ENCODE data around the gene TXLNA. TPM values are rescaled to one million over a fixed set of nuclear protein-coding genes. Genes with fewer than 3 reads are reported as not detected.
"Not testable (repeated sequence)": the region's sequence is repeated elsewhere in the genome, so short reads cannot be mapped to it uniquely, and the experiment has no call there.

The TXLNA gene
- 10 to 100 TPM; 41.6 to 48.3 (median 45.7) TPM for polyA plus RNA-seq (ENCODE audit: insufficient read length in 4 of 4)

DNA sequence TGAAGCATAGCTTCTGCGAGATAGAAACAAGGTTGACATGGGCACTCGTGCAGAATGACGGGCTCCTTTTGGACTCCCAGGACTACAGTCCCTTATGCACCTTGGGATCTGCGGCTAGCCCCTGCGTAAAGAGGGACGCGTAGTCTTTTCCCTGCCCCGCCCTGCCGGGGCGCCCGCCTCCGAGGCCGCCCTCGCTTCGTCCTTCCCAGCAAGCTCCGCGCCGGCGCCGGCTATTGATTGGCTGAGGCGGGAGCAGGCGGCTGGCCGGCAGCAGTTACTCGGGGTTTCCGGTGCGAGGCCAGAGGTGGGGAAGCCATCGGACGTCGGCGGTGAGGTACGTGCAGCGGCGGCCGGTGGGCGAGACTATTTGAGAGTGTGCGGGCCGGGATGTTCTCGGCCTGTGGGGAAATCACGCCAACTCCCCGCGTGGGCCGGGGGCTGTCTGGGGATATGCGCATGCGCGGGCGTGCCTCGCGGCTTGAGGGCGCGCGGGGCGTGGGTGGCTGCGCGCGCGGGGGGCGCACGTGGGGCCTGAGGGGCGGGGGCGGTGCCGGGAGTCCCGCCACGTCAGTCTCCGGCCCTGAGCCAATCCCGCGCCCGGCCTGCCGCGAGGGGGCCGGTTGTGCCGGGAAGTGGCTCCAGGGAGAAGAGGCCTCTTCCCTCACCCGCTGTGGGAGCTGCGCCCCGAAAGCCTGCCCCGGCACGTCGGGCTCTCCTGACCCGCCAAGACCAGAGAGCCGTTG is at the start of gene TXLNA:
TSS of gene TXLNA (plus strand) at position 233 of the 743 bp plus-strand sequence. CDS start 671 bp downstream, outside the sequence.
- peak; percentile 81 to 89 (median 86) for DNase-seq (ENCODE audit: low read depth in 4 of 4, low spot score in 3 of 4)

DNA sequence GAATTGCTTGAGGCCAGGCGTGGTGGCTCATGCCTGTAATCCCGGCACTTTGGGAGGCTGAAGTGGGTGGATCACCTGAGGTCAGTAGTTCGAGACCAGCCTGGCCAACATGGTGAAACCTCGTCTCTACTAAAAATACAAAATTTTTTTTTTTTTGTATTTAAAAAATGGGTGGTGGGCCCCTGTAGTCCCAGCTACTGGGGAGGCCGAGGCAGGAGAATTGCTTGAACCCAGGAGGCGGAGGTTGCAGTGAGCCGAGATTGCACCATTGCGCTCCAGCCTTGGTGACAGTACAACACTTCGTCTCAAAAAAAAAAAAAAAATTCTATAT is 45.6 kb upstream of the TXLNA start:
- not testable (repeated sequence) for DNase-seq (ENCODE audit: low read depth in 4 of 4, low spot score in 3 of 4)

DNA sequence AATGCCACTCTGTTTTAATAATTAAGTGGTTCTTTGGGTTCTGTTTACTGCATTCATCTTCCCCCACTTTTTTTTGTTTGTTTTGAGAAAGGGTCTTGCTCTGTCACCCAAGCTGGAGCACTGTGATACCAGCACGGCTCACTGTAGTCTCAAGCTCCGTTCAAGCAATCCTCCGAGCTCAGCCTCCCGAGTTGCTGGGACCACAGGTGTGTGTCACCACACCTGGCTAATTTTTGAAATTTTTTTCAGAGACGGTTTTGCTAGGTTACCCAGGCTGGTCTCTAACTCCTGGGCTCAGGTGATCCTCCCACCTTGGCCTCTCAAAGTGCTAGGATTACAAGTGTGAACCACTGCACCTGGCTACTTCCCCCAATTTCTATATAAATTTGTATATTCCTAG is 42.4 kb upstream of the TXLNA start:
- no peak for DNase-seq (ENCODE audit: low read depth in 4 of 4, low spot score in 3 of 4)

DNA sequence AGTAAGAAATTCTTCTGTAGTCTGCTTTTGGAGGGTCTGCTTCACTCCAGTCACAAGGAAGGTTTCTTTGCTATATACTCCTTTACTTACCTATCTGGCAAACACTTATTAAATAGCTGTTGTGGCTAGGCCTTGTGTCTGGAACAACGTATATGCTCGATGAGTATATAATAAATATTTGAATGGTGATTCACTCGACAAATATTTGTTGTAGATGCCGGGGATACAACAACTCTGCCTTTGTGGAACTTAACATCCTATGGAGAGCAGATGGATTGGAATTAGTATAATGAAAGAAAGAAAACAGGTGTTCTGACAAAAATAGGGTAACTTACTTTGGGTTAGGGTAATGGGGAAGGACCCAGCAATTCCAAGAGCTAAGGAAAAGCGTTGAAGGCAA is 40.5 kb upstream of the TXLNA start:
- DNase-seq (ENCODE audit: low read depth in 4 of 4, low spot score in 3 of 4): no peak

DNA sequence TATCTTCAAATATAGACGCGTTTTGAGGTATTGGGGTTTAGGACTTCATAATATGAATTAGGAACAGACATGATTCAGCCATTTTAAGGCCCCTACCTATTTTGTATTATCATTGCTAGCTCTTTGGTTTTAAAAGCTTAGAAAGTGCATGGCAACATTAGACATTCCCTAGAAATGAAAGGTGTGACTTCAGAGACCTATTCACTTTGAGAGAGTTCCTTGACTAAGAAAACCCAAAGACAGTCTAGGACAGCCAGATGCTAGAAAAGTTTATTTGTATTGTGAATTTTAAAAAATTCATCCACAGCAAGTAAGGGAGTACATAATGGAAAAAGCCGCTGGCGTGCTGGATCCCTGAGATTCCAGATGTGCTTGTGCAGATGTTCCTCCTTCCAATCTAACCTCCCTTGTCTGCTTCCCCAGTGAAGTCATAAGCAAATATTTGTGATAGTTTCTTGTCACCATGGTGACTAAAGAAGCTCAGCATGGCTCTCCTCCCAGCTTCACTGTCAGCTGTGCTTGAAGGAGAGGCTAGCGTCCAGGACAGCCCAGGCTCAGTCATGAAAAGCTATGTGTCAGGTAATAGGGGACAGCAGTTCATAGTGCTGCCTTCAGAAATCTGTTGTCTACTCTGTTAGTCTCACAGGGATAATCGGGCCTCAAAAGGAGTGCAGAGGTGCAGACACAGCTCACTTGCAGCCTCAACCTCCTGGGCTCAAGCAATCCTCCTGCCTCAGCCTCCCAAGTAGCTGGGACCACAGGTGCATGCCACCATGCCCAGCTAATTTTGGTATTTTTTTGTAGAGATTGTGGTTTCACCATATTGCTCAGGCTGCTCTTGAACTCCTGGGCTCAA is 36.8 kb upstream of the TXLNA start:
- peak; percentile 21 to 54 (median 38) for DNase-seq (ENCODE audit: low read depth in 4 of 4, low spot score in 3 of 4)

DNA sequence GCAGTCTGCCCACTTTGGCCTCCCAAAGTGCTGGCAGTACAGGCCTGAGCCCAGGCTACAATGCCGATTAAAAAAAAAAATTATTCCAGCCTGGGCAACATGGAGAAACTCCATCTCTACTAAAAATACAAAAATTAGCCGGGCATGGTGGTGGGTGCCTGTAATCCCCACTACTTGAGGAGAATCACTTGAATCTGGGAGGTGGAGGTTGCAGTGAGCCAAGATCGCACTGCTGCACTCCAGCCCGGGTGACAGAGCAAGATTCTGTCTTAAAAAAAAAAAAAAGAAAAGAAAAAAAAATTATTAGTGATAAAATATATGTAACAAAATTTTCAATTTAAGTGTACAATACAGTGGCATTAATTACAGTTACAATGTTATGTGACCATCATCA is 36.2 kb upstream of the TXLNA start:
- DNase-seq (ENCODE audit: low read depth in 4 of 4, low spot score in 3 of 4): not testable (repeated sequence)

DNA sequence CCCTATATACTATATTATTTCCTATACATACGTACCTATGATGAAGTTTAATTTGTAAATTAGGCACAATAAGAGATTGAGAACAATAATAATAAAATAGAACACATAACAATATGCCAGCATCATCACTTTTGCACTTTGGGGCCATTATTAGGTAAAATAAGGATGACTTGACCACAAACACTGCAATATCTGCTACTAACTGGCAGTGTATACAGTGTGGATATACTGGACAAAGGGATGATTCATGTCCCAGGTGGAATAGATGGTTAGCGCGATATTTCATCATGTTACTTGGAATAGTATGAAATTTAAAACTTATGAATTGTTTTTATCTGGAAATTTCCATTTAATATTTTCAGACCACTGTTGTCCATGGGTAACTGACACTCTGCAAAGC is 35.4 kb upstream of the TXLNA start:
- no peak for DNase-seq (ENCODE audit: low read depth in 4 of 4, low spot score in 3 of 4)

DNA sequence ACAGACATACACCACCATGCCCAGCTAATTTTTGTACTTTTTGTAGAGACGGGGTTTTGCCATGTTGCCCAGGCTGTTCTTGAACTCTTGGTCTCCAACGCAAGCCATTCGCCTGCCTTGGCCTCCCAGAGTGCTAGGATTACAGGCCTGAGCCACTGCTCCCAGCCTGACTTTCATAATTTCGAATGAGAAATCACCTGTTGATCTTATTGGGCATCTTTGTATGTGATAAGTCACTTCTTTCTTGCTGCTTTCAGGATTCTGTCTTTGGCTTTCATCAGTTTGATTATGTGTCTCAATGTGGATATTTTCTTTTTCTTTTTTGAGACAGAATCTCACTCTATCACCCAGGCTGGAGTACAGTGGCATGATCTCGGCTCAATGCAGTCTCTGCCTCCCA is 31.7 kb upstream of the TXLNA start:
- not testable (repeated sequence) for DNase-seq (ENCODE audit: low read depth in 4 of 4, low spot score in 3 of 4)

DNA sequence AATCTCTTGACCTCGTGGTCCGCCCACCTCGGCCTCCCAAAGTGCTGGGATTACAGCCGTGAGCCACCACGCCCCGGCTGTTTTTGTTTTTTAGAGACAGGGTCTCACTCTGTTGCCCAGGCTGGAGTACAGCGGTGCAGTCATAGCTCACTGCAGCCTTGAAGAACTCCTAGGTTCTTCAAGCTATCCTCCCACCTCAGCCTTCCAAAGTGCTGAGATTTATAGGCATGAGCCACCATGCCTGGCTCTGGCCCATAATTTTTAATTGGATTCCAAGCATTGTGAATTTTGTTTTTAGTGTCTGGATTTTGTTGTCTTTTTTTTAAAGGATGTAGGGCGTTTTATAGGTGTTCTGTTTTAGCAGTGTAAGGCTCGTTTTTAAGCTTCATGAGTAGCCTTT is 28.6 kb upstream of the TXLNA start:
- no peak for DNase-seq (ENCODE audit: low read depth in 4 of 4, low spot score in 3 of 4)

DNA sequence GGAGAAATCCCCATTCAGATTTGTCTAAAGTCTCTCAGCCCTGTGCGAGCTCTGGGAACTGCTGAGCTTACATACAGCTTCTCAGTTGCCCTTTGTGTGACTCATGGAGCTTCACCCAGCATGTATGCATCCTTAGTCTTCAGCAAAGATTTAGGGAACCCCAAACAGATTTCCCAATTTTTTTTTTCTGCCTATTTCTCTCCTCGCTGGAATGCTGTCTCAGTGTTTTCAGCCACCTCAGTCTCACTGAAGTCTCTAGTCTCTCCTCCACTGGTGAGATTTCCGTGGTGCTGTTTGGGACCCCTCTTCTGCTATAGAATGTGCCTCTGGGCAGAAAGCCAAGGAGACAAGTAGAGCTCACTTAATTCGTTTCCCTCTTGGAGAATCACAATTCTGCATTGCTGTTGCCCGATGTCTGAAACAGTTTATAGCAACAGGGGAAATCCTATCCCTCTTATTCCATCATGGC is 28.1 kb upstream of the TXLNA start:
- DNase-seq (ENCODE audit: low read depth in 4 of 4, low spot score in 3 of 4): peak in 1 of 4 donors; percentile 25

DNA sequence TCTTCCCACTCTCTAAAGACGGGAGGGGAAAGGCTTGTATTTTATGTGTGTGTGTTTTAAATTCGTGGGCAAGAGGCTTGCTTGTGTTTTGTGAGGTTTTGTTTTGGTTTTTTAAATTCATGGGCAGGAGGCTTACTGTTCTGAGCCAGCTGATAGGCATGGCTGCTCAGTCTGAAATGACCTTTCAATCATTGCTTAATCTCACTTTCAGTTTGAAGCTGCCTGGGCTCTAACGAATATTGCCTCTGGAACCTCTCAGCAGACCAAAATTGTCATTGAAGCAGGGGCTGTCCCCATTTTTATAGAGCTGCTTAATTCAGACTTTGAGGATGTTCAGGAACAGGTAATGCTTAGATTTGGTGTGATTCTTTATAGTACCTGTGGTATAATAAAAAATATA is 20.3 kb upstream of the TXLNA start:
- DNase-seq (ENCODE audit: low read depth in 4 of 4, low spot score in 3 of 4): no peak

DNA sequence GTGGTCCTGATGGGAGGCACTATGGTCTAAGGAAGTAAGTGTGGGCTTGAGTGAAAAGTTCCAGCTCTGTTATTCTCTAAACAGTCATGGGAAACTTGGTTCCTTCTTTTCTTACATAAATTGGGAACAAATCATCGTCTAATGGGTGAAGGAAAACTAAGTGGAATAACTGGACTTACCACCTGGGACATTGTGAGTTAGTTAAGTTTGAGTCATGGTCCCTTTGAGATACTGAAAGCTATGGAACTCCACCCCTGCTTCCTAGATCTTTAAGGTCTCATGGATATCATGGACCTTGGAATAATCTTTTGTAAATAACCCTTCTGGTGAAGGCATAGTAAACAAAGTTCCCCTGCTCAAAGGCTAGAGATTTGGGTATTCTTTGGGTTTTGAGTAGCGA is 16.1 kb upstream of the TXLNA start:
- no peak for DNase-seq (ENCODE audit: low read depth in 4 of 4, low spot score in 3 of 4)

DNA sequence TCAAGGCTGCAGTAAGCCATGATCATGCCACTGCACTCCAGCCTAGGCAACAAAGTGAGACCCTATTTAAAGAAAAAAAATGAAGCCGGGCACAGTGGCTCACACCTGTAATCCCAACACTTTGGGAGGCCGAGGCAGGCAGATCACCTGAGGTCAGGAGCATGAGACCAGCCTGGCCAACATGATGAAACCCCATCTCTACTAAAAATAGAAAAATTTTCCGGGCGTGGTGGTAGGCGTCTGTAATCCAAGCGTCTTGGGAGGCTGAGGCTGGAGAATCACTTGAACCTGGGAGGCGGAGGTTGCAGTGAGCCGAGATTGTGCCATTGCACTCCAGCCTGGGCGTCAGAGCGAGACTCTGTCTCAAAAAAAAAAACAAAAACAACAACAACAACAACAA is 13.8 kb upstream of the TXLNA start:
- DNase-seq (ENCODE audit: low read depth in 4 of 4, low spot score in 3 of 4): not testable (repeated sequence)

DNA sequence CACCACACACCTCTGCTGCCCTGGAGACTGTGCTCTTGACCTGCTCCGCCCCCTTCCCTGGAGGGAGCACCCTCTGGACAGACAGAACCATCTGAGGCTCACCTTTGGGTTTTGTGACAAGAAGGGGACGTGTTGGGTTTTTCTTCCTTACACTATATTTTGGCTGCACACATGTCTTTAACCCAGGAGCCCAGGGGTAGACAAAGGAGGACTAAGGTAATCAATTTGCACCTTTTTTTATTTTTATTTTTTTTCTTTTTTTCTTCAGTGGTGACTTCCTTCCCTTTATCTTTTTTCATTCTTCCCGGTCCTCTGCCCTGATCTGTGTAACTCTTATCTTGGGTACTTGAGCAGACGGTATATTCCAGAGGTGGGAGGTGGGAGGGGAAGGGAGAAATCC is 8.5 kb upstream of the TXLNA start:
- no peak for DNase-seq (ENCODE audit: low read depth in 4 of 4, low spot score in 3 of 4)

DNA sequence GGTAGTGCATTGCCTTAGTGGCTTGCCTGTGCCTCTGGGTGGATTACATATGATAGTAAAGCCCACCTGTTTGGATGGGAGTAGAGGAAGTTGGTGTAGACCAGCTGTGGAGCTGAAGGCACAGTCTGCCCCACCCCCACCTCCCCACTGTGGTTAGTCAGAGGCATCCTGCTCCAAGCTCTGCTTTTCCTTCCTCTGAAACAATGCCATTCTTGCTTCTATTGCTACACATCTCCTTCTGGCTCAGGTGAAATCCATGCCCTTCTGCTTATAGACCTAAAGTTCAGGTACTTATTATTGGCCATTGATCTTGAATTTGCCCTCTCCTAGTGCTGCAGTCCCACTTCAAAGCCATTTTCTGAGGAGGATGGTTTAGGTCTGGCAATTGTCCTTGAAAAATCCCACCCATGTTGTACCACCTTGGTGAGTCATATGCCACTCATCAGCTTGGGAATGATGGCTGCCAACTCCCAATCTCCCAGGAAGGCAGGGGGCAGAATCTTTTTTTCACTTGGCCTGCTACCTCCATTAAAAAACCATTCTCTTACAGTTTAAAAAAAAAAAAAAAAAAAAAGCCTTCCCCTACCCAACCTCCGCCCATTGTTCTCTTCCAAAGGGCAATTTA is 6.7 kb upstream of the TXLNA start:
- DNase-seq (ENCODE audit: low read depth in 4 of 4, low spot score in 3 of 4): no peak

DNA sequence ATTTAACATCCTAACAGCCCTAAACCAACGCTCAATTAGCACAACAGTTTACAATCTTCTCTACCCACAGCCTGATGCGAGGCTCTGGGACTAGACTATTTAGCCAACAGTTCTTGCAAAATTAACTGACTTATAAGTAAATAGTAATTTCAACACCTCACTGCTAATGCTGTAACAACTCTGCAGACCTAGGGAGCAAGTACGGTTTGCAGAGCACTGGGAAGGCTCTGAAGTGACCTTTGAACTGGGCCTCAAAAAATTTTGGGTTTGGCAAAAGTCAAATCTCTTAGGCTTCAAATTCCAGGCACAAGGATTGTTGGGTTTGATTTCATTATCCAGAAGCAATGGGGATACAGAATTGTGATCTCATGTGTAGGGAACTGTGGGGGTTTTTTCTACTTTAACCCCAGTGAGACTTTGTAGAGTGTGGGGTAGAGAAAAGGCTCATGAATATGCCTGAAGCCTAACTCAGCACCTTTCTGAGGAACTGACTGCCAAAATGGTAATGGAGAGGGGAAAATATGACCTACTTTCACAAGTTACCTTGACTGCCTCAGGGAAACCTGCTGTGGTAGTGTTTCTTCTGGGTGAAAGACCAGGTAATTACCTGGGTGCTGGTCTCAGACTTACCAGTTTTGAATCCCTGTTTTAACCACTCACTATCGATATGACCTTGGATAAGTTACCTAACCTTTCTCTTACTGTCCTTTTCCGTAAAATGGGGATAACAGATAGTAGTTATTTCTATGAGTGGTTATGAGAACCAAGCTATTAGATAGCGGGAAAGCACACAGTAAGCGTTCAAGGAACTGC is 889 bp upstream of the TXLNA start:
- DNase-seq (ENCODE audit: low read depth in 4 of 4, low spot score in 3 of 4): no peak

DNA sequence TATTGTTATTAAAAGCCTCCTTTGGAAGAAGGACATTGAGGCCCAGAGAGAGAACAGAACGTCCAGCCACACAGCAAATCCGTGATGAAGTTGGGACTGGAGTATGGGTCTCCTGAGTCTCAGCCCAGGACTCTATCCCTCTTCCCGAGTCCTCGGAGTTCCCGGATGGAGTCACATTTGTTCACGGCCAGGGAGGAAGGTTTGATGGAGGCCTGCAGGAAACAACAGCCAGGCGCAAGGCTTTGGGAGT is 357 bp upstream of the TXLNA start:
- no peak for DNase-seq (ENCODE audit: low read depth in 4 of 4, low spot score in 3 of 4)

DNA sequence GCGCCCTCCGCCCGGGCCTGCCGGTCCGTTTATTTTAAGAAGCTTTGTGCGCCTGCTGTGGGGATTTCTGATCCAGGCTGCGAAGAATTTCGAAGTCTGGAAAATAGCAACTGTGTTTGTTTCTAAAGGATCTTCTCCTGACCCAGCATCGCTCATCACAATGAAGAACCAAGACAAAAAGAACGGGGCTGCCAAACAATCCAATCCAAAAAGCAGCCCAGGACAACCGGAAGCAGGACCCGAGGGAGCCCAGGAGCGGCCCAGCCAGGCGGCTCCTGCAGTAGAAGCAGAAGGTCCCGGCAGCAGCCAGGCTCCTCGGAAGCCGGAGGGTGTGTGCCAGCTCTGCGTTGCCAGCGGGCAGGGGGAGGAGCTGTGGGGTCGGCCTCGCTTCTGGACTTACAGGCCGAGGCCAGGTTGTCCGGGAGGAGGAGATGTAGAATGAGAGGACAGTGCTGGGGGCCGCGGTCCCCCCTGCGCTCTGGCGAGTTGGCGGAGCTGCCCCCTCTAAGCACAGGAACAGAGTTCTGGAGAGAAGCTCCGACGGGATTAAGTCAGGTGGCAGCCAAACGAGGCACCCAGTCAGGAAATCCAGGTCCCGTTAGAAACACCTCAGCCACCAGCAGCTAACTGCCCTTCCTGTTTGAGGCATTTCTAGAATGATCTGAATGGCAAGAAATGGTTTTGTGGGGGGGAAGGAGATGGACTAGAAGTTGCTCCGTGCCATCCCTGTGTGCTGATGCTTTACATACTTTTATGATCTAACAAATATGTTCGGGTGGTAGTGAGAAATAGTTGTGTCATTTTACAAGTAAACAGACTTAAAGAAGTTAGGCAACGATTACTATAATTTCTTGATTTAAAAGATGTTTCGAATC is 948 bp downstream of the TXLNA start:
- DNase-seq (ENCODE audit: low read depth in 4 of 4, low spot score in 3 of 4): peak in 2 of 4 donors; percentile 16 to 18

DNA sequence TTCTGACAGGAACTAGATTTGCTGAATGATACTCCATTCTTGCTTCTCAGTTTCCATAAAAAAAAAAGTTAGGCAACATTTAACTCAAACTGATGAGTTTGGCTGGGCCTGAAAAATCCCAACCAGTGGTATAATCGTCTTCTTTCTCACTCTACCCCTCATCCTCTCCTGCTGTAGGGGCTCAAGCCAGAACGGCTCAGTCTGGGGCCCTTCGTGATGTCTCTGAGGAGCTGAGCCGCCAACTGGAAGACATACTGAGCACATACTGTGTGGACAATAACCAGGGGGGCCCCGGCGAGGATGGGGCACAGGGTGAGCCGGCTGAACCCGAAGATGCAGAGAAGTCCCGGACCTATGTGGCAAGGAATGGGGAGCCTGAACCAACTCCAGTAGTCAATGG is 1.6 kb downstream of the TXLNA start:
- no peak for DNase-seq (ENCODE audit: low read depth in 4 of 4, low spot score in 3 of 4)

DNA sequence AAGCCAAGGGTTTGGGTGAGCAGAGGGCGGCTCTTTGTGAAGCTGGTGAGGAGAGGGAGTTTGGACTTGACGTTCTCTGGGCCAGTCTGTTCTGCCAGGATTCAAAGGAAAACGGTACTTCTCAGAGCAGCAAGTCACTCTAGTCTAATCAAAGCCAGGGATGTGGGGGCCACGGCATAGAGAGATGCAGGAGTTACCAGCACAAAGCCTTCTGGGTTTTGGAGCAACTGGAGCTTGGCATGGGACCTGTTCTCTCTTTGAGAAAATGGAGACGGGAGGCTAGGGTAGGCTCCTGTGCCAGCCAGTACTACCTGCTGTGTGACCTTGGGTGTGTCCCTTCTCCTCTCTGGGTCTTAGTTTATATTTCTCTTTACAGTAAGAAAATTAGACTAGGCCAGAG is 2.1 kb downstream of the TXLNA start:
- DNase-seq (ENCODE audit: low read depth in 4 of 4, low spot score in 3 of 4): no peak

Data from right renal pelvis (tissue), 4 donors.